HFFc6 (cell line): ENCODE measurements around the gene MS4A4A. TPM values are rescaled to one million over a fixed set of nuclear protein-coding genes. Genes with fewer than 3 reads are reported as not detected.

Experiments used
- DNase-seq: peaks from one replicate; pipeline ENCODE4 v3.0.0-alpha.2; 2018
- H3K27ac Mint-ChIP-seq: 2 replicates; pipeline ENCODE4 v1.8.0; 2020; ENCODE audit warnings: mild to moderate bottlenecking, mixed read lengths
- H3K27me3 Mint-ChIP-seq: 2 replicates; pipeline ENCODE4 v1.8.0; 2021; ENCODE audit warnings: mild to moderate bottlenecking, moderate library complexity, mixed read lengths; ENCODE audit not compliant: insufficient read depth
- H3K36me3 Mint-ChIP-seq: 2 replicates; pipeline ENCODE4 v1.8.0; 2021; ENCODE audit warnings: low read depth, mixed read lengths
- H3K4me1 Mint-ChIP-seq: 2 replicates; pipeline ENCODE4 v1.8.0; 2020; ENCODE audit warnings: low read depth, mixed read lengths
- H3K4me3 Mint-ChIP-seq: 2 replicates; pipeline ENCODE4 v1.8.0; 2020; ENCODE audit warnings: mild to moderate bottlenecking, moderate library complexity, mixed read lengths
- H3K9me3 Mint-ChIP-seq: 2 replicates; pipeline ENCODE4 v1.8.0; 2020; ENCODE audit warnings: mild to moderate bottlenecking, mixed read lengths
- CTCF ChIP-seq: fragments of 200-600 bp; sonication (generic); IDR thresholded peaks from 2 replicates; pipeline ENCODE4 v1.5.0; 2021; ENCODE audit warnings: antibody characterized with exemption, mild to moderate bottlenecking
- total RNA-seq, 6 experiments: library from RNA; stranded (reverse); fragmentation: NEBNext Ultra II Directional; extraction: Animal tissue kit (Norgen Biotek cat#: 25700); gene quantifications; 2 replicates in 1 of 6; 3 replicates in 5 of 6; pipeline ENCODE4 v1.2.3, GENCODE V29; 2021

MS4A4A gene
- total RNA-seq, 6 experiments from 2014 or later: not detected

- no peaks in the 10 kb centered on the region; the same call in 1 of the 2 replicates for H3K27me3 Mint-ChIP-seq
- no peaks in the 10 kb centered on the region for H3K36me3 Mint-ChIP-seq
- no peak for DNase-seq
- H3K4me3 Mint-ChIP-seq: no peak within 1 kb of the TSS
- no peaks in the 10 kb centered on the region for H3K4me1 Mint-ChIP-seq
- no peak within 1 kb of the TSS for H3K27ac Mint-ChIP-seq
- TF ChIP-seq CTCF: no peak
- H3K9me3 Mint-ChIP-seq: peaks cover 18% of the 10 kb centered on the region
Measured at GRCh38 chr11:60242740-60243239, 37.7 kb upstream of the MS4A4A start, which contains the start of gene MS4A4E. Gene MS4A4E (minus strand): TSS chr11:60243137. CDS start chr11:60230055, 13,082 bp downstream.

DNA sequence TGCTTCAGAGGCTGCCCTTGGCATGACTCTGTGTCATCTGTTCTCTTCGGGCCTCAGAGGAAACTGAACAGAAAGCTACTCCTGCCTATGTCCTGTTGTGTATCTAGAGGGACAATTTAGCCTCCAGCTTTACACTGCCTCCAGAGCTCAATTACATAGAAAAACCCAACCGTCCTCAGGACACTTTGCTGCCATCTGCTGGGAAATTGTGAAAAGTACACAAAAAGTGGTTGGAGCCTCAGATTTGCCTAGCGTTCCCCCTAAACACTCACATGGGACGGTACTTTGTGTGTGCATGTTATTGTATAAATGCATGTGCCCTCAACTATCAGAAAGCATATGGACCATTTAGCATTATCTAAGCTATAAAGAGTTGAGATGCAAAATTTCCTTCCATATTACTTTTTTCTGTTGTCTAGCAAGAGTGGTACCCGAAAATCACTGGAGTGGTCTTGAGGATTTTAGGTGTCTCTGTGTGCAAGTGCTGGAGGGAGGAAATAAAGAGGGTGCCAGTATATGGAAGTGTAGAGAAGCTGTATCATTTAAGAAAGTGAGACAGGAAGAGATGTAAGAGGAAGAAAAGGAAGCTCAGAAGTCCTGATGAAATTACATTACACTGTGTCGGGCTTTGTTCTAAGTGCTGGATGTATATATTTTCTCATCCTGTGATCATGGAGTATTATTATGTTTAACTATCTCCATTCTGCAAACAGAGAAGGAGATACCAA, 28.8 kb upstream of the MS4A4A start:
- Mint-ChIP-seq H3K4me1 (no peaks in the 10 kb centered on the region), H3K4me3 (no peak overlapping the region), H3K36me3 (no peaks in the 10 kb centered on the region), H3K27ac (no peak overlapping the region), H3K27me3 (peaks cover 1% of the 10 kb centered on the region), H3K9me3 (peaks cover 17% of the 10 kb centered on the region; the same call in 1 of the 2 replicates)
- peak; percentile 8 for DNase-seq
- TF ChIP-seq CTCF: peak; percentile 64; the same call in 1 of the 2 replicates

- Mint-ChIP-seq H3K27ac (no peak overlapping the region), H3K36me3 (no peaks in the 10 kb centered on the region), H3K9me3 (peaks cover 19% of the 10 kb centered on the region; the same call in 1 of the 2 replicates), H3K4me3 (no peak overlapping the region), H3K27me3 (peaks cover 1% of the 10 kb centered on the region), H3K4me1 (no peaks in the 10 kb centered on the region)
- no peak for TF ChIP-seq CTCF
- DNase-seq: no peak
Measured at GRCh38 chr11:60252213-60253108, 28.0 kb upstream of the MS4A4A start.

DNA sequence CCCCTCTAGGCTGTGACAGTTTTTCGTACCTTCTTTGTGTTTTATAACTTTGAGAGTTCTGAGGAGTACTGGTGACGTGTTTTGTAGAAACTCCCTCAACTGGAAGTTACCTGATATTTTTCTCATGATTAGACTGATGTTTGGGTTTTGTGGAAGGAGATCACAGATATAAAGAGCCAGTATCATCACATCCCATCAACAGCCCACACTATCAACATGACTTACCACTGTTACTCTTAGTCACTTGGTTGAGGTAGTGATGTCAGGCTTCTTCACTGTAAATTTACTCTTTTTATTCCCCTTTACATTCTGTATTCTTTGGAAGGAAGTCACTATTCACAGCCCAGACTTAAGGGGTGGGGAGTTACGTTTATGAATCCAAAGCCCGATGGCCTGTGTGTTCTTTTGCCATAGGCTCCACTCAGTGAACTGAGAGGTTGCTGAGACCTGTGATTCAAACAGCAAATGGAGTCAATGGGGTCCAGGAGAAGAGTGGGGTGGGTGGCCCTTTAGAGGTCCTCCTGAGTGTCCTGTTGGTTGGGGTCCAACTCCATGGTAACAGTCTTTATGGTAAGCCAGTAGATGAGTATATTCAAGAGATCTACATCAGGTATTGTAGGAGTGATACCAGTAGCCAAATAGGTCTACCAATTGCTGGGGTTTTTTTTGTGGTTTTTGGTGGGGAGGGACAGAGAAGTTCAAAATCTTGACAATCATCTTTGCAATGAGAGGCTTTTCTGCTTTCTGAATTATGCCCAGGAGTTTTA, 22.3 kb upstream of the MS4A4A start:
- H3K27ac Mint-ChIP-seq: no peak overlapping the region
- no peak overlapping the region for H3K4me3 Mint-ChIP-seq
- TF ChIP-seq CTCF: no peak
- H3K36me3 Mint-ChIP-seq: no peaks in the 10 kb centered on the region
- H3K9me3 Mint-ChIP-seq: peaks cover 23% of the 10 kb centered on the region; the same call in 1 of the 2 replicates
- H3K4me1 Mint-ChIP-seq: no peaks in the 10 kb centered on the region
- no peak for DNase-seq
- peaks cover 1% of the 10 kb centered on the region; the same call in 1 of the 2 replicates for H3K27me3 Mint-ChIP-seq

DNA sequence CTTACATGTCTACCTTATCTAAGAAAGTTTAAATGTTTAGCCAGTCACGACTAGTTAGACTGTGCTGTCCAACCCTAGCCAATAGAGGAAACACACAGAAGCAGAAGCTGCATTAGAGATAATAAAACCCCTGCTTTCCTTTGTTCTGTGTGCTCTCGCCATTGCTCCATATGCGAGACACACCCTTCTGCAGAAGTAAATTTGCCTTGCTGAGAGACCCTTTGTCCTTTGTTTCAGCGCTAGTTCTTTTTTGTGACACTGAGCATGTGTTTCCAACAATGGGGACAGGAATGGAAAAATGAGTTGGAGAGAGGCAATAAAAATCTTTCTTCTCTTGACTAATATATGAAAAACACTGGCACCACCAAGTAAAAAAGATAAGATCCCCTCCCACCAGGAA, 19.5 kb upstream of the MS4A4A start:
- H3K27me3 Mint-ChIP-seq: peaks cover 1% of the 10 kb centered on the region; the same call in 1 of the 2 replicates
- H3K9me3 Mint-ChIP-seq: peaks cover 13% of the 10 kb centered on the region; the same call in 1 of the 2 replicates
- no peak overlapping the region for H3K27ac Mint-ChIP-seq
- no peaks in the 10 kb centered on the region for H3K36me3 Mint-ChIP-seq
- H3K4me3 Mint-ChIP-seq: no peak overlapping the region
- H3K4me1 Mint-ChIP-seq: no peaks in the 10 kb centered on the region
- no peak for DNase-seq
- no peak for TF ChIP-seq CTCF
